Right lobe of liver (tissue), 6 donors: ENCODE results near the gene CCDC77. TPM values are rescaled to one million over a fixed set of nuclear protein-coding genes. Genes with fewer than 3 reads are reported as not detected.
"Not testable (repeated sequence)": the region's sequence is repeated elsewhere in the genome, so short reads cannot be mapped to it uniquely, and the experiment has no call there.

Source experiments
- ATAC-seq, 4 donors: fragments of 200-7000 bp; cut with Tn5 transposase; one replicate each; pipeline ENCODE4 v1.9.1; 2020; ENCODE audit warnings: mild to moderate bottlenecking in 4 of 4, moderate library complexity in 4 of 4
- DNase-seq, 3 donors: peaks; one replicate each; pipeline ENCODE4 v3.0.0-alpha.2; 2020
- H3K27ac ChIP-seq, 3 donors: fragments of 200-600 bp; one replicate each; pipeline ENCODE4 v1.8.0; 2022
- H3K27me3 ChIP-seq, 2 donors: fragments of 200-600 bp; one replicate each; pipeline ENCODE4 v1.8.0; 2022
- H3K36me3 ChIP-seq, 4 donors: fragments of 200-600 bp; sonication (generic) in 1 of 4; one replicate each; pipeline versions ENCODE4 v1.5.1 to v1.8.0; 2017 to 2022; ENCODE audit warnings: control low read depth in 1 of 4
- H3K4me1 ChIP-seq, 4 donors: fragments of 200-600 bp; sonication (generic) in 1 of 4; one replicate each; pipeline versions ENCODE4 v1.5.1 to v1.8.0; 2017 to 2022; ENCODE audit warnings: control low read depth in 1 of 4
- H3K4me3 ChIP-seq, 3 donors: fragments of 200-600 bp; one replicate each; pipeline ENCODE4 v1.8.0; 2022
- H3K9me3 ChIP-seq, 4 donors: fragments of 200-600 bp; sonication (generic) in 1 of 4; one replicate each; pipeline versions ENCODE4 v1.5.1 to v1.8.0; 2017 to 2022; ENCODE audit warnings: control low read depth in 1 of 4
- POLR2A ChIP-seq: fragments of 450-650 bp; IDR thresholded peaks from one replicate; pipeline ENCODE4 v1.6.1; 2017; ENCODE audit warnings: antibody characterized with exemption, mild to moderate bottlenecking
- WGBS: methylation state at CpG from one replicate; pipeline ENCODE4 v1.1.6; 2018; ENCODE audit warnings: low coverage, low lambda C conversion rate; ENCODE audit not compliant: insufficient coverage; ENCODE audit errors: missing lambda C conversion rate; 5-methylcytosine and 5-hydroxymethylcytosine counted together
- intact Hi-C, 2 donors: fragments of 100-400 bp; cut with DNase I; formaldehyde crosslinking; loops; one replicate each; pipeline versions ENCODE4 v1.11.2 to v1.14.1; 2022
- total RNA-seq, 6 experiments: library from RNA; depleted of rRNA in 2 of 6; stranded (reverse); fragments of >200 nt in 2 of 6; fragmentation: NEBNext Ultra II Directional in 3 of 6; extraction: Animal tissue kit (Norgen Biotek cat#: 25700) in 3 of 6; gene quantifications; one replicate each; pipeline versions ENCODE4 v1.1.0 to v1.2.4, GENCODE V29; 2016 to 2023
- TF ChIP-seq, protein P1 (sequence below), 4 donors: fragments of 200-600 bp in 3 of 4; fragments of 450-650 bp in 1 of 4; IDR thresholded peaks; one replicate each; pipeline versions ENCODE4 v1.5.1 to v1.8.0; 2016 to 2022; ENCODE audit warnings: antibody characterized with exemption in 4 of 4, mild to moderate bottlenecking in 2 of 4
- donor health status: DM: no; HTN: yes; CAD: no.
- donor health status: DM: no; HTN: no; CAD: no.
- donor health status: DM: no; HTN: no; CAD: no.
- donor health status: DM: no; HTN: yes; CAD: no.
- donor health status: DM: no; HTN: yes; CAD: no.

The CCDC77 gene
- total RNA-seq, 6 experiments from 2014 or later = 1.9 to 3.8 (median 2.1) TPM

DNA sequence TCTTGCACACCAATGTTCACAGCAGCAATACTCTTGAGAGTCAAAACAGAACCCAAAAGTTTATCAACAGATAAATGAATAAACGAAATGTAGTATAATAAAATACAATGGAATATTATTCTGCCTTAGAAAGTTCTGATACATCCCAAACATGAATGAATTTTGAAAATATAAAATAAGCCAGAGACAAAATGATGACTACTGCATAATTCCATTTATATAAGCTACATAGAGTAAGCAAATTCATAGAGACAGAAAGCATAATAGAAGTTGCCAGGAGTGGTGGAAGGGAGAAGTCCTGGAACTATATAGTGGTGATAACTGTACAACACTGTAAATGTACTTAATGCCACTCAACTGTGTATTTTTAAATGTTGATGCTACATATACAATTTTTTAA is 33.5 kb upstream of the CCDC77 start:
- H3K4me1 ChIP-seq = no peaks in the 10 kb centered on the region
- no peak overlapping the region for H3K27ac ChIP-seq
- H3K4me3 ChIP-seq = no peak overlapping the region
- intact Hi-C loops = no loop called here
- H3K27me3 ChIP-seq = no peaks in the 10 kb centered on the region
- no peak for TF ChIP-seq POLR2A
- no peak for DNase-seq
- no peak for ATAC-seq
- no peaks in the 10 kb centered on the region for H3K9me3 ChIP-seq
- H3K36me3 ChIP-seq = peaks cover 0 to 54% (median 22%) of the 10 kb centered on the region in 4 donors
- 93% methylated on average over 1 of the region's 1 CpG for WGBS

DNA sequence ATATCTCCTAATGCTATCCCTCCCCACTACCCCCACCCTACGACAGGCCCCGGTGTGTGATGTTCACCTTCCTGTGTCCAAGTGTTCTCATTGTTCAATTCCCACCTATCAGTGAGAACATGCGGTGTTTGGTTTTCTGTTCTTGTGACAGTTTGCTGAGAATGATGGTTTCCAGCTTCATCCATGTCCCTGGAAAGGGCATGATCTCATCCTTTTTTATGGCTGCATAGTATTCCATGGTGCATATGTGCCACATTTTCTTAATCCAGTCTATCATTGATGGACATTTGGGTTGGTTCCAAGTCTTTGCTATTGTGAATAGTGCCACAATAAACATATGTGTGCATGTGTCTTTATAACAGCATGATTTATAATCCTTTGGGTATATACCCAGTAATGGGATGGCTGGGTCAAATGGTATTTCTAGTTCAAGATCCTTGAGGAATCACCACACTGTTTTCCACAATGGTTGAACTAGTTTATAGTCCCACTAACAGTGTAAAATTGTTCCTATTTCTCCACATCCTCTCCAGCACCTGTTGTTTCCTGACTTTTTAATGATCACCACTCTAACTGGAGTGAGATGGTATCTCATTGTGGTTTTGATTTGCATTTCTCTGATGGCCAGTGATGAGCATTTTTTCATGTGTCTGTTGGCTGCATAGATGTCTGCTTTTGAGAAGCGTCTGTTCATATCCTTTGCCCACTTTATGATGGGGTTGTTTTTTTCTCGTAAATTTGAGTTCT is 30.5 kb upstream of the CCDC77 start:
- ATAC-seq, intact Hi-C loops, H3K4me3 ChIP-seq, H3K4me1 ChIP-seq, H3K27ac ChIP-seq, DNase-seq, H3K9me3 ChIP-seq, H3K27me3 ChIP-seq: not testable (repeated sequence)
- H3K36me3 ChIP-seq = peaks cover 3 to 40% (median 12%) of the 10 kb centered on the region in 4 donors
- WGBS = 98% methylated on average over 5 of the region's 5 CpGs

DNA sequence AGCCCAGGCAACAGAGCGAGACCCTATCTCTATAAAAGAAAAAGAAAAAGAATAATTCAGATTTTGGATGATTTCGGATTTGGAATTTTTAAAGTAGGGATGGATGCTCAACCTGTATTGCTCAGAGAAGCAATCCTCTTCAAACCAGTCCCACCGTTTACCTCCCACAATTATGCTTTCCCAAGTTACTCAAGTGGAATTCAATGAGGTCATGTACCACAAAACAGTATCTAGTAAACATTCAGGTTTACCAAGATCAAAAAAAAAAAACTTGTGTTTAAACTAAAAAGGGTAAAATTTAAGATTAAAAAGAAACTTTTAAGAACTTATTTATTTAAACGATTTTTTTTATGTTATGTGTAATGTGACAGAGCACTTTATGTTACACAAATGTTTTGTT is 14.8 kb upstream of the CCDC77 start:
- ATAC-seq = no peak
- Histone ChIP-seq H3K4me1 (peaks cover 0 to 27% (median 8%) of the 10 kb centered on the region in 4 donors), H3K4me3 (no peak overlapping the region), H3K27me3 (no peaks in the 10 kb centered on the region), H3K27ac (no peak overlapping the region), H3K9me3 (no peaks in the 10 kb centered on the region), H3K36me3 (peaks cover 0 to 29% (median 12%) of the 10 kb centered on the region in 4 donors)
- DNase-seq = no peak
- intact Hi-C loops = no loop called here
- TF ChIP-seq POLR2A = no peak
- TF ChIP-seq, protein P1, sequence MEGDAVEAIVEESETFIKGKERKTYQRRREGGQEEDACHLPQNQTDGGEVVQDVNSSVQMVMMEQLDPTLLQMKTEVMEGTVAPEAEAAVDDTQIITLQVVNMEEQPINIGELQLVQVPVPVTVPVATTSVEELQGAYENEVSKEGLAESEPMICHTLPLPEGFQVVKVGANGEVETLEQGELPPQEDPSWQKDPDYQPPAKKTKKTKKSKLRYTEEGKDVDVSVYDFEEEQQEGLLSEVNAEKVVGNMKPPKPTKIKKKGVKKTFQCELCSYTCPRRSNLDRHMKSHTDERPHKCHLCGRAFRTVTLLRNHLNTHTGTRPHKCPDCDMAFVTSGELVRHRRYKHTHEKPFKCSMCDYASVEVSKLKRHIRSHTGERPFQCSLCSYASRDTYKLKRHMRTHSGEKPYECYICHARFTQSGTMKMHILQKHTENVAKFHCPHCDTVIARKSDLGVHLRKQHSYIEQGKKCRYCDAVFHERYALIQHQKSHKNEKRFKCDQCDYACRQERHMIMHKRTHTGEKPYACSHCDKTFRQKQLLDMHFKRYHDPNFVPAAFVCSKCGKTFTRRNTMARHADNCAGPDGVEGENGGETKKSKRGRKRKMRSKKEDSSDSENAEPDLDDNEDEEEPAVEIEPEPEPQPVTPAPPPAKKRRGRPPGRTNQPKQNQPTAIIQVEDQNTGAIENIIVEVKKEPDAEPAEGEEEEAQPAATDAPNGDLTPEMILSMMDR (IDR thresholded peaks at IDR 0.05) = no peak
- WGBS = 53% methylated on average over 3 of the region's 4 CpGs

DNA sequence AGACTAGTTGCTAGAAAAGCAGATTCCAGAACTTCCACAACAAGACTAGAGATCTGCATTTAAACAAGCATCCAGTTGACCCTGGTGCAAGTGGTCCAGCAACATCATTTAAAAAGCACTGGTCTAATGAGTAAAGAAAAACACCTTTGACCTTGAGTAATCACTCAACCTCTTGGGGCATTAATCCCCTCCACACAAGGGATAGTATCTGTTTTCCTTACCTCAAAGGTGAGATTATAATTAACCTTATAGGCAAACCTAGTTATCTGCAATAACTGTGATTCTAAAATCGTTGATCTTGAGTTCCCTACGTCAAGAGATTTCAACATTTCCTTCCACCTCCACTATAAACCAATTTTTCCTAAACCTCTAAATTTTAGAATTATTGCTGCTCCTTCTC is 13.4 kb upstream of the CCDC77 start:
- Histone ChIP-seq H3K4me3 (peak overlapping the region; percentile 82 to 88 (median 83)), H3K9me3 (no peaks in the 10 kb centered on the region), H3K27me3 (no peaks in the 10 kb centered on the region), H3K4me1 (peaks cover 0 to 27% (median 8%) of the 10 kb centered on the region in 4 donors), H3K27ac (peak overlapping the region; percentile 75 to 92 (median 91)), H3K36me3 (peaks cover 0 to 15% (median 7%) of the 10 kb centered on the region in 4 donors)
- 0% methylated on average over 2 of the region's 2 CpGs for WGBS
- intact Hi-C loops = no loop called here
- no peak for ATAC-seq
- TF ChIP-seq, protein P1 (IDR thresholded peaks at IDR 0.05) = no peak
- TF ChIP-seq POLR2A = no peak
- DNase-seq = no peak

DNA sequence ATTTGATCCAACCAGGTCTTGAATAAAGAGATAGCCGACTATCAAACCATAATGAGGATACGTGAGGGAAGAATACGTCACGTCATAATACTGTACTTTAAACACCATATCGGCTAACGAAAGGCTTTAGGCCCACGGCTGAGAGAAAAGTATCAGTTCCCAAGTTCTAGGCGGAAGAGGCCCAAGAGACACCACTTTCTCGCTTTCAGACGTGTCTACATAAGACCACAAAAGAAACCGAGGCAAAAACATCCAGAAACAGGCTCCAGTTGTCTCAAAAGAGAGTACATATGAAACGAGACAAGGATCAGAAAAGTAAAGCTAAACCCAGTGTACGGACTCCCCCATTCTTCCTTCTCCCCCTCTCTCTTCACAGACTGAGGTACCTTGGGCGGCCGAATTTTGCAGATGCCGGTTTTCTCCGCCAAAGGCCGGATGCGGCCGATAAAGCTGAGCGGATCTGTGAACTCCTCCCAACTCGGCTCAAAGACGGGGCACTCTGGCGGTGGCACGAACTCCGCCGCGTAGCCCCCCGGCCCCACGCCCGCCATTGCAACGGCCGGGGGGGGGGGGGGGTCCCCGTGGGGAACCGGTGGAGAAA is 12.8 kb upstream of the CCDC77 start:
- DNase-seq (peak; percentile 33 to 59 (median 51)), ATAC-seq (peak; percentile 19 to 45 (median 30))
- Histone ChIP-seq H3K27me3 (no peaks in the 10 kb centered on the region), H3K36me3 (peaks cover 0 to 9% (median 3%) of the 10 kb centered on the region in 4 donors), H3K4me3 (peak overlapping the region; percentile 82 to 88 (median 83)), H3K4me1 (peaks cover 0 to 27% (median 8%) of the 10 kb centered on the region in 4 donors), H3K9me3 (no peaks in the 10 kb centered on the region), H3K27ac (peak overlapping the region; percentile 75 to 92 (median 91))
- WGBS = 0% methylated on average over 12 of the region's 35 CpGs
- intact Hi-C loops = no loop called here
- no peak for TF ChIP-seq POLR2A
- TF ChIP-seq, protein P1 (IDR thresholded peaks at IDR 0.05) = no peak
